Activated CD8-positive, alpha-beta memory T cell treated with anti-CD3 and anti-CD28 coated beads, Interleukin-2, amount 50 U/mL, for 24 hours (primary cell): ENCODE measurements around the gene TRIOBP.

Source experiments
- DNase-seq: peaks from one replicate; pipeline ENCODE4 v3.0.0-alpha.2; 2020; ENCODE audit errors: extremely low read depth

Gene TRIOBP

DNA sequence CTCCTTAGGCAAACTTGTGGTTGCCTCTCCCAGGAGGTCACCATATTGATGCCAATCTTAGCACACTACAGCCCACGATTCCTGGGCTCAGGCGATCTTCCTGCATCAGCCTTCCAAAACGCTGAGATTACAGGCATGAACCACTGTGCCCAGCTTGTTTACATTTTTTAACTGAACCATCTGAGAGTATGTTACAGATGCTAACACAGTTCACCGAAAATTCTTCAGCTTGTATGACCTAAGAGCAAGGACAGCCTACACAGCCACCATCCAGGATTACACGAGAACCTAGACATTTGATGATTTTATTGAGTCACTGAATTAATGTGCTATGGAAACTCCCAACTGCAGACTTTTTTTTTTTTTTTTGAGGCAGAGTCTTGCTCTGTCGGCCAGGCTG, 27.3 kb upstream of the TRIOBP start:
- no peak for DNase-seq

DNA sequence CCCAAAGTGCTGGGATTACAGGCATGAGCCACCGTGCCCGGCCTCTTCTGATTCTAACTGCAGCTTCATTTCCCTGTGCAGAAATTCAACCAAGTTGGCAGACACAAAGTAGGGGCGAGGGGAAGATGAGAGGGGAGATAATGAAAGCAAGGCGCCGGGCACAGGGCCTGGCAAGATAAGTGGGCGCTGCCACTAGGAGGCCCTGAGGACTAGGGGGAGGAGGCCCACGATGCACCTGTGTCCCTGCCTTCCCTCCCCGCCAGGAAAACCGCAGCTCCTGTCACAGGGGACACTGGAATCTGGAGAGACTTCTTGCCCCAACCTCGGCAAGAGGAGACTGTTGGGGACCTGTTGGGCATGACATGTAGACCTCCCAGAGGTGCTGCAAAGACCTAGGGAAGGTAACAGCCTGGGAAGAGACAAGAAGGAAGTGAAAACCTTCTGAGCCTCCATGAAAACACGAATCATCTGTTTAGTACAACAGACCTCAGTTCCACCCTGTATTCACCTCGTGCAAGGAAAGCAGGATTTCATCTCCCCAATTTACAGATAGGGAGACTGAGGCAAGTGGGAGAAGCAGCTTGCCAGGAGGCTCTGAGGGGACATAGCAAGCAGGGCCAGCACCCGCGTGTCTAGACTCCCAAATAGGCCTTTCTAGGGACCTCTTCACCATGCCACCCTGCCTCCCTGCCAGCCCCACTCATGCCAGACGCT, 24.5 kb upstream of the TRIOBP start:
- DNase-seq = no peak

DNA sequence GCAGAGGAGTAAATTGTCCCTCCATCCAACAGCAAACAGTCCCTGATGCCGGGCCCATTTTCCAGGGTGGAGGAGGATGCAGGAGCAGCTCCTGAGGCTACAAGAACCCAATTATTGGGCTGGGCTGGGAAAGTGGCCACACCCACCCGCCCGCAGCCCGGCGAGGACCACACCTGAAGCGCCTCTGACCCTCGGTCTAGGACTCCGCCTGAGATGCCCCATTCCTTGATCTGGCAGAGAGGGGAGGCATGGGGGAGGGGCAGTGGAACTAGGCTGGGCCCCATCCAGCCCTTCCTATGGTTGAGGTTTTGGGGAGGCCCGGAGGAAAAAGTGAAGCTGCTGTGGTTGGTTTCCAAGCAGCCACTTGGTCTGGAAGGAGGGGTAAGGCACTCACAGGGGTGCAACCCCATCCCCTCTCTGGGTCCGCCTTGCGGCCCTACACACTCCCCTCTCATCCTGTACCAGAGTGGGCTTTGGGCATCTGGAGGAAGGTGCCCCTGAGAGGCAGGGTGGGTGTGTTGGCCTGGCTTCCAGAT, 23.9 kb upstream of the TRIOBP start:
- no peak for DNase-seq

DNA sequence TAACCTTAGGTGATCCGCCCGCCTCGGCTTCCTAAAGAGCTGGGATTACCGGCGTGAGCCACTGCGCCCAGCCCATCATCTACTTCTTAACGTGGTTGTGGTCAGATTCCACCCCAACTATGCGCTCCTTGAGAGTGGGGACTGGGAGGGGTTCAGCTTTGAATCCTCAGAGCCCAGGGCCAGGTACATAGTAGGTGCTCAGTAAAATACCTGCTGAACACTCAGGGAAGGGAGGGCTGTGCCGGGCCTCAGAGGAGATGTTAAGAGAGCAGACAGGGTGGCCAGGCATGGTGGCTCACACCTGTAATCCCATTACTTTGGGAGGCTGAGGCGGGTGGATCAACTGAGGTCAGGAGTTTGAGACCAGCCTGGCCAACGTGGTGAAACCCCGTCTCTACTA, 22.6 kb upstream of the TRIOBP start:
- DNase-seq = no peak

DNA sequence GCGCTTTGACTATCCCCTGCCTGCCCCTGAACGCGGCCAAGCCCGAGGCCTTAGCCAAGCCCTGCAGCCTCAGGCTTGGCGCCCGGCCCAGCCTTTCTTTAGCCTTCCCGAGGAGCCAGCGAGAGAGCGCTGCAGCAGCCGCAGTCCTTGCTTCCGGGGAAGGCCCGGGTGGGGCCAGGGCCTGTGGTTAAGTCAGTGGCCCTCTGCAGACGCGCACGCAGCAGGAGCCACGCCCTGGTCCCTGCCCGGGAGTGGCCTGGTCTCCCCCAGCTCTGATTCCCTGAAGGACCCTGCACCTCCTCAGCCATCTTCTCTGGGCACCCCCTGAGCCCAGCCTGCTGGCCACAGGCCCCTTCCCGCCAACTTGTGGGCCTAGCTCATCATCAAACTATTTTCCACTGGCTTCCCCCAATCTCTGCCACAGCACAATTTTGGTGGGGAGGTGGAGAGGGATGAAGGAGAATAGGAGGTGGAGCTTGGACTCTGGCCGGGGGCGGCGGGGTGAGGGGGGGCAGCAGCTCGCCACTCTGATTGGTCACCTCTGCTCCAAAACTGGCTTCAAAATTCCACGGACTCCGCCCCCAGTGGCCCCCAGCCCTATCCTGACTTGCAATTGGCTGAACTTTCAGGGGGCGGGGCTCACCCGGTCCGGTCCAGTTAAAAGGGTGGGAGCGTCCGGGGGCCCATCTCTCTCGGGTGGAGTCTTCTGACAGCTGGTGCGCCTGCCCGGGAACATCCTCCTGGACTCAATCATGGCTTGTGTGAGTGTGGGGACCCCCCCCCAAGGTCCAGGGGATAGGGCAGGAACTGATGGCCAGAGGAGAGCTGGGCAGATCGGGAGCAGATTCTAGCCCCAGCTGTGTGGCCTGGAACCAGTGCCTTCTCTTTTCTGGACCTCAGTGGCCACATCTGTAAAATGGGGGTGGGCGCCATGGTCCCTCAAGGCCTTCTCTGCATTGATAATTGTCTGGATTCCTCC, 21.6 kb upstream of the TRIOBP start, which contains the start of gene LGALS1:
Gene LGALS1 (plus strand): TSS at position 686 of the 979 bp plus-strand sequence. CDS start 67 bp downstream, at position 753.
- no peak for DNase-seq

DNA sequence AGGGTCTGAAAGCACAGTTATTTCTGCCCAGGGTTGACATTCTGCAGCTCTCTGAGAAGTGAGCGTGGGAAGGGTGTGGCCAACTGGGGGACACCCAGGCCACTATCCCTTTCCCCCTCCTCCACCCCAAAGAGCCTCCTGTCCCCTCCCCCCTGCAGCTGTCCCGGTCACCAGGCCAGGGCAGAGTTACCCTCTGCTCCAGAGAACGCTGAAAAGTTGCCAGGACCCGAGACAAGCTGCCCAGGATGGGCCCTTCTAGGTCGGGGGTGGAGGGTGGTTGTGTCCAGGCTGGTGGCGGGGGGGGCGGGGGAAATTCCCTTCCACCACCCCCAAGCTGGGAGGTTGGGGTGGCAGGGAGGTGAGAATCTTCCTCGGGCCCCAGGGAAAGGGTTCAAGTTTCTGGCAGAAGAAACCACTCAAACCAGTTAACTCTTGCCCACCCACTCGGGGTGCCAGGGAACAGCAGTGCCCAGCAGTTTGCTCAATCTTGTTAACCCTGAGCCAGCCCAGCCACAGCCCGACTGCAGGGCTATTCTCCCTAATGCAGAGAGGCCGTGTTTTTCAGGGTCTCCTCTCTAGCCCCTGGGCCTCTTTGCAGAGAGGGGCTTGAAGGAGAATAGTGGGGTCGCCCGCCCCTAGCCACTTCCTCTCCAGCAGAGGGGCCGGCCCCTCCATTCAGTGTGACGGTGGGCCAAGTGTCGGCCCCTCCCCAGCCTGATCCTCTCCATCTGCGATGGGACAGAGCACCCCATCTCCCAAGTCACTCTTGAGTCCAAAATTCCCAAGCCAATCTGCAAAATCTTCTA, 20.7 kb upstream of the TRIOBP start:
- DNase-seq = no peak

DNA sequence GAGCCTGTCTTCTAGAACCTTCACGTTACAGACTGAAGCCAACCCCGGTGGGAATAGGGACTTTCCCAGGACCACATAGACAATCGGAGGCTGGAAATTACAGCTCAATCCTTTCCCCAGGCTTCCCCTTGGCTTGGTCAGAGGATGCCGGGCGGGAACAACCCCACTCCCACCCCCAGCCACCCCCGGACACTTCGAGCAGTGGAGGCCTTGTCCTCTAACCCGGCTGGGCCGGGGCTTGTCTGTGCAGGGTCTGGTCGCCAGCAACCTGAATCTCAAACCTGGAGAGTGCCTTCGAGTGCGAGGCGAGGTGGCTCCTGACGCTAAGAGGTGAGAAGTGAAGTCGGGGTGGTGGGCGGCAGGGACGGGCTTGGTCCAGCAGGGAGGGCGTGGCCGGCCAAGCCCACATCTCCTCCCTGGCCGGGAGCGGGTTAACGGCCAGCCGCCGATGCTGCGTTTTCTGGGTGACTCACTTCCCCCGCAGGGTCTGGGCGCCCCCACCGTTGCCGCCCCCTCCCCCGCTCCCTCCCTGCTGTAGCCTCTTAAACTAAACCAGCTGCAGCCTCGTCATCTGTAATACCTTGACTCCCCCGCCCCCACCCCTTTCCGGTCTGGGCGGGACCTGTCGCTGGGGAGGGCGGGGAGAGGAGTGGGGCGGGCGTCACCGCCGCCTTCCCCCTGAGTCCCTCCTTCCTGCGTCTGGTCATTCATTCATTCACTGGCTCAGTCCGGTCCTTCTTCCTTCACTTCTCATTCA, 19.9 kb upstream of the TRIOBP start:
- DNase-seq = peak; percentile 79

DNA sequence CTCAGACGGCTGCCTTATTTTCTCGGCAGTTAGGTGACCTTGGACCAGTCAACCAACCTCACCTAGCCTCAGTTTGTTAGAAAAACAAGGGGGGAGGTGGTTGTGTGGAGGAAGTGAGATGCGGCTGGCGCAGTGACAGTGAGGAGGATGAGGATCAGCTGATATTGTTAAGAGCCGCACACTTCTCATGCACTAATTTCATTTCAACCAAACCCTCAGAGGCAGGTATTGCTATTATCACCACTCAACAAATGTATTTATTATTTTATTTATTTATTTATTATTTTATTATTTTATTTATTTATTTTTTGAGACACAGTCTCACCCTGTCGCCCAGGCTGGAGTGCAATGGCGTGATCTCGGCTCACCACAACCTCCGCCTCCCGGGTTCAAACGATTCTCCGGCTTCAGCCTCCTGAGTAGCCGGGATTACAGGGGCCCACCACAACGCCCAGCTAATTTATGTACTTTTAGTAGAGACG, 19.3 kb upstream of the TRIOBP start:
- DNase-seq = no peak

DNA sequence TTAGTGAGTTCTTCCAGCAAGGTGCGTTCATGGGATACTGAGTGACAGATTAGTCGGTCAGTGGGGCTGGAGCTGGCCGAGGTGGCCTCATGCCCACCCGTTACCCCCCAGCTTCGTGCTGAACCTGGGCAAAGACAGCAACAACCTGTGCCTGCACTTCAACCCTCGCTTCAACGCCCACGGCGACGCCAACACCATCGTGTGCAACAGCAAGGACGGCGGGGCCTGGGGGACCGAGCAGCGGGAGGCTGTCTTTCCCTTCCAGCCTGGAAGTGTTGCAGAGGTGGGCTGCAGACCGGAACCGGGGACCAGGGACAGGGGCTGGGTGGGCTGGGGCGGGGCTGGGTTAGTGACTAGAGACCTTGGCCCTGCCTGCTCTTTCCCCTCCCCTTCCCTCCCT, 18.5 kb upstream of the TRIOBP start:
- no peak for DNase-seq

DNA sequence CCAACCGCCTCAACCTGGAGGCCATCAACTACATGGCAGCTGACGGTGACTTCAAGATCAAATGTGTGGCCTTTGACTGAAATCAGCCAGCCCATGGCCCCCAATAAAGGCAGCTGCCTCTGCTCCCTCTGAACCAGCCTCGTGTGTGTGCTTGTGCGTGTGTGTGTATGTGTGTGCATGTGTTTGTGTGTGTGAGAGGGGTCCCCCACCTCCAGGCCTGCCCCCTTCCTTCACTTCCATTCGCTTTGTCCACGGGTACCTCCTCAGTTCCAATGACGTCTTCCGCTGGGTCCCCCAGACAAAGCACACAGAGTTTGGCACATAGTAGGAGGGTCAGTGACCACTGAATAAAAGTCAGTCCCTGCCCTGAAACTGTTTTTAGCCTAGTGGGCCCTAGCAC, 17.2 kb upstream of the TRIOBP start:
- DNase-seq = no peak

DNA sequence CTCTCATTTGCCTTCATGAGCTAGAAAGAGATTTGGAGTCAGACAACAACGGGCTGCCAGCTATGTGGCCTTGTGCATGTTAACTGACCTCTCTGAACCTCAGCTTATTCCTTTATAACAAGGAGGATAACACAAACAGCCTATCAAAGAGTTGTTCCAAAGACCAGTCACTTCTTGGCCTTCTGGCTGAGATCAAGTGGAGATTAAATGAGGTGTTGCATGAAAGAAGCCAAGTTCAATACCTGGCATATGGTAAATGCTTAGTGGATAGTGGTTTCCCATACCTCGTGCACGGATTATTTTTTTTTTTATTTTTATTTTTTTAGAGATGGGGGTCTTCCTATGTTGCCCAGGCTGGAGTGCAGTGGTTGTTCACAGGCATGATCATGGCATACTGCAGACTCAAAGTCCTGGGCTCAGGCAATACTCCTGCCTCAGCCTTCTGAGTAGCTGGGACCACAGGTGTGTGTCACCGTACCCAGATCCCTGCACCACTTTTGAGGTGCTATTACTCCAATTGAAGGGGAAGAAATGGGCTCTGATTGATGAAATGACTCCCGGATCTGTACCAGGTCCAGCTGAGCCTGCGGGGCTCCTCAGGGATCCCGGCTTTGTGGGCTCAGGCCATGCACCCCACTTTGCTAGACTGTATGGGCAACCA, 16.5 kb upstream of the TRIOBP start:
- DNase-seq = no peak

DNA sequence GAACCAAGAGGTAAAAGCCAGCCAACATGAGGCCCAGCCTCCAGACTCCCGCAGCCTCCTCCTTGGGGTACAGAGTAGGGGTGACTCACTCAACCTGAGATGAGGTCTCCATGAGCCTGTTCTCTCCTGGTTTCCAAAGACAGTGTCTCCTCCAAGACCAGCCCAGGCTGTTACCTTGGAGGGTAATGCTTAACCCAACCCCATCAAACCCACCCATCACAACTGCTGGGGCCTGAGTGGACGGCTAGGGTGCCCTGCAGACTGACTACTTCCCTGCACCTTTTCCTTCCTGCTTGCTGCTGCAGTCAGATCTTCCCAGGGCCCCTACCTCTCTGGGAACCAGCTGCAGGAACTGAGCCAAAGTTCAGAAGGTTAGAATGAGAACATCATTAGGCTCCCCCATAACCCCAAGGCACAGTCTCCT, 15.8 kb upstream of the TRIOBP start:
- no peak for DNase-seq

DNA sequence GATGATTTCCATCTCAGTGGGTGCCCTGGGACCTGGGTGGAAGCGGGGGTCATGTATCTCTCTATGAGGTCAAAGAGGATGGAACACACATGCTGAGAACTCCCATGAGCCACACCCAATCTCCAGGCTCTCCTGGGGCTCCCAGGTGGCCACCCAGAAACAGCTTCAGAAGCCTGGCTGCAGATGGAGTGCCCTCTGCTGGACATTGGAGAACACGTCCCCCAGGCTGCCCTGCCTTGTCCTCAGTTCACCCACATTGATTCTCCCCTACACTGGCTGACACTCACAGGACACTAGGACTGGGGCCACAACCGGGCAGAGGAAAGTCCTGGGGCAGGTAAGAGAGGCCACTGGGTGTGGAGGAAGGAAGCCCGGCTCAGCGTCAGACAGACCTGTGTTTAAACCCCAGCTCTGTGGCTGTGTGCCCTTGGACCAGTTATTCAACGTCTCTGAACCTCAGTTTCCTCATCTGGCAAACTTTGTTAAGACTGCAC, 15.2 kb upstream of the TRIOBP start:
- DNase-seq = no peak

DNA sequence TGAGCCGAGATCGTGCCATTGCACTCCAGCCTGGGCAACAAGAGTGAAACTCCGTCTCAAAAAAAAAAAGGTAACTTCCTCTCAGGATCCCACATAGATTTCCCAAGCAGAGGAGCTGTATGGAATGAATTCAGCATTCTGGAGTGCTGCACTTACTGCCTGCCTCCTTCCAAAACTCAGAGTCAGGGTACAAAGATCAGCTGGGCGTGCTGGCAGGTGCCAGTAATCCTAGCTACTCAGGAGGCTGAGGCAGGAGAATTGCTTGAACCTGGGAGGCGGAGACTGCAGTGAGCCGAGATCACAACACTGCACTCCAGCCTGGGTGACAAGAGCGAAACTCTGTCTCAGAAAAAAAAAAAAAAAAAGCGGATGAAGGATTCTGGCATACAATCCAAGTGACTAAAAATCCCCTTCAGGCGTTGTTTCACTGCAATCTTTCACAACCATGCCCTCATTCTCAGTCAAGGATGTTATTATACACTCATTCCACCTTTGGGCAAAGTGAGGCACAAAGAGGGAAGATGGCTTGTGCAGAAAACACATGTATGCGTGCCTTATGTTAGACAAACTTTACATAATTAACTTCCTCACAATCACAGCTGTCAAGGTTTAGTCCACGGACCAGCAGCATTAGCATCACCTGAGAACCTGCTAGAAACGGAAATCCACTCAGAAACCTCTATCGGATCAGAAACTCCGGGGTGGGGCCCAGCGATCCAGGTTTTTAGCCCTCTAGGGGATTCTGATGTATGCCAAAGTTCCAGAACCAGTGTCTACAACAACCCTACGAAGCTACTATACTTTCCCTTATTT, 11.8 kb upstream of the TRIOBP start:
- DNase-seq = no peak

DNA sequence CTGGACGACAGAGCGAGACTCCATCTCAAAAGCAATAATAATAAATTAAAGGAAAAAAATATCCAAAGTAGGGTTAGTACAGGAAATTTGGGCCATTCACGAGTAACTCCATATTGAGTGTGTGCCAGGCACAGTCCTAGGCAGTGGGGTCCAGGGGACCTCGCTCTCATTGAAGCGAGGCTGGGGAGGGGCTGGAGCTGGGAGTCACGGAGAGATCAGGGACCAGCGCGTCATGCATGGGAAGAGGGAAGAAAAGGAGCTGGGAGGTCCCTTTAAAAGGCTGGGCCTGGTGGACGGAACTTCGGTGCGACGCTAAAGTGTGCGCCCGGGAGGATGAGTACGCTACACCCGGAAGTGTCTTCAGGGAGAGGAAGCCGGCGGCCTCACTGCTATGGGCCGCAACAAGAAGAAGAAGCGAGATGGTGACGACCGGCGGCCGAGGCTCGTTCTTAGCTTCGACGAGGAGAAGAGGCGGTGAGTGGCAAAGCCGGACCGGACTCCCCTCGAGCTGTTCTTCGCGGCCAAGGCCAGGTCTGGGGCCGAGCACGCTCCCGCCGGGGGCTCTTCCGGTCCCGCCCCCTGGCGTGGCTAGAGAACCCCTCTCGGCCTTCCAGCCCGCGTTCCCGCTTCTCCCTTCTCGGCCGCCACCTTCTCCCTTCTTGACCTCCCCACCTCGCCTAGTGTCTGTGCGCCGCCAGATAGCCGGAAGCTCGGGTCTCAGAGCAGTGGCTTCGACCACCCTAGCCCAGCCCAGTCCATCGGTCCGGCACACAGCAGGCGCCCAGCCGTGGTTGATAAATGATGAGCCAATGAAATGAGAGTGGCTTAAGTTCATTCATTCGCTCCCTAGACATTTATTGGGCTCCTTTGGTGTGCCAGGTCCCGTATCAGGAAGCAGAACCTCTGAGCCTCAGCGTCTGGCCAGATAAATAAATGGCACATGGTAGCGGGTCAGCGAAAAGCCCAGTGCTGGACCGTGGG, 10.6 kb upstream of the TRIOBP start, which contains the start of gene NOL12:
Gene NOL12 (plus strand): TSS at position 342 of the 981 bp plus-strand sequence. CDS start 50 bp downstream, at position 392.
- no peak for DNase-seq

DNA sequence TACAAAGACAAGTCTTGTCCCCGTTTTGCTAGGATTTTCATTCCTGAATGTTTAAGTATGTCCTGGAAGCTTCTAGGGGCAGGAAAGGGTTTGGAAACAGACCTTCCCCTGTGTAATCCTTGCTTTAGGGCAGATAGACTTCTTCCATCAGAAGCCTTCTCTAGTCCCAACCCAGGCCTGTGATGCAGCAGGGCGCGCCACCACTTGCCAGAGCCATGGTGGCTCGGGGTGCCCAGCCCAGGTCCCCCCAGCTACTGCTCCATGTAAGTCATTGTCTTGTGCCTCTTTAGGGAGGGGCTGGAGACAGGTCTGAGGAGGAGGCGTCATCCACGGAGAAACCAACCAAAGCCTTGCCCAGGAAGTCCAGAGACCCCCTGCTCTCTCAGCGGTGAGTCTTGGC, 6.4 kb upstream of the TRIOBP start:
- no peak for DNase-seq

DNA sequence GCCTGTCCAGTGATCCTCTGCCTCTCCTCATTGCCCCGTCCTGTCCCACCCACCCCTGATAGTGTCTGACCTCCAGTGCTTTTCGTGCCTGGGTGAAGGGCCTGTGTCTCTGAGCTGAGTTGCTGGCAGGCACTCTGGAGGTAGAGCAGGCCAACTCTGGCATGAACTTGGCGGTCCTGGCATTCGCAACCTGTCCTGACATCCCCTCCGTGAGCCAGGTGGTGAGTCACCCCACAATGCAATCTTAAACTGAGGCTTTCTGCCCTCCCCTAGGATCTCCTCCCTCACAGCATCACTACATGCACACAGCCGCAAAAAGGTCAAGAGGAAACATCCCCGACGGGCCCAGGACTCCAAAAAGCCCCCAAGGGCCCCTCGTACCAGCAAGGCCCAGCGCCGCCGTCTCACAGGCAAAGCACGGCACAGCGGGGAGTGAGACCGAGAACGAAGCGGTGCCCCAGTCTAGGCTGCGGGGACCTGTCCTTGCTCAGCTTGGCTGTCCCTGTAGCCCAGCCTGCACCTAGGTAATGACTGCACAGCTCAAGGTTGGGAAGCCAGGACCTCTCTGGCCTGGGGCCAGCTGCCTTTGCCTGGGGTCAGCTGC, 5.8 kb upstream of the TRIOBP start:
- no peak for DNase-seq
